ENCODE data around the gene ZNF33B.
"Not testable (repeated sequence)": the region's sequence is repeated elsewhere in the genome, so short reads cannot be mapped to it uniquely, and the experiment has no call there.

Gene ZNF33B

DNA sequence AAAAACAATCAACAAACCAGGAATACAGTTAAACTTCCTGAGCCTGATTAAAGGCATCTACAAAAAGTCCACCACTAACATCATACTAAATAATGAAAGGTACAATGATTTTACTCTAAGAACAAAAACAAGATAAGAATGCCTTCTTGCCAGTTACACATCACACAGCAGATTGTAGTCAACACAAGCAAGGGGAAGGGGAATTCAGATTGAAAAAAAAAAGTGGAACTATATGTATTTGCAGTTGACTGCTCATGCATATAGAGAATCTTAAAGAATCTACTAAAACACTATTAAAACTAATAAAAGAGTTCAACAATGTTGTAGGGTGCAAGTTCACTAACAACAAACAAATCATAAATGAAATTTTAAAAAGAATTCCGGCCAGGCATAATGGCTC, 28.5 kb downstream of the ZNF33B start:
- FAIRE-seq: no peak

DNA sequence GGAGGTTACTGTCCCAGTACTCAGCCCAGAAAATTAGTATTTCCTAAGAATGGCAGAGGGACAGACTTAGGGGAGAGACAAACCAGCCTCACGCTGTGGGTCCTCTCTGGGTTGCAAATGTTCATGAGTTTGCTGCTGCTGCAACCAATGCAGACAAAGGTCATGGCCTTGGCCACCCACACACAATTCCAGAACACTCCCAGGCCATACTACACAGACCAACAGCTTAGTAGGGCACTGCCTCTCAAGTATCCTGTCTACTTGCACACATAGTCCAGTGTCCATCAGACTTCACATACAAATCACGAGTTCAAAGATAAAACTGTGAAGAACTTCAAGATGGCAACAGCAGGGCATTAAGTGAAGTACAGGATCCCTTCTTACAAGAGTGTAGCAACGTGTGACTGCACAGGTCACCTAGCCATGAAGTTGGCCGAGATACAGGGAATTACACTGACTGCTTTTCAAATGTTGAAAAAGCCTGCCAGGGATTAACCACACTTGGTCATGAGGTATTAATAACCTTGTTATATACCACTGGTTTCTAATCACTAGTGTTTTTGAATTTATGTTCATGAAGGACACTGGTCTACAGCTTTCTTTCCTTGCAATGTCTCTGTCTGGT, 40.0 kb downstream of the ZNF33B start:
- no peak for FAIRE-seq

GRCh38 chr10:42596196-42596595, 42.2 kb downstream of the ZNF33B start:
- no peak for FAIRE-seq

GRCh38 chr10:42594246-42594650, 44.1 kb downstream of the ZNF33B start:
- FAIRE-seq: no peak

DNA sequence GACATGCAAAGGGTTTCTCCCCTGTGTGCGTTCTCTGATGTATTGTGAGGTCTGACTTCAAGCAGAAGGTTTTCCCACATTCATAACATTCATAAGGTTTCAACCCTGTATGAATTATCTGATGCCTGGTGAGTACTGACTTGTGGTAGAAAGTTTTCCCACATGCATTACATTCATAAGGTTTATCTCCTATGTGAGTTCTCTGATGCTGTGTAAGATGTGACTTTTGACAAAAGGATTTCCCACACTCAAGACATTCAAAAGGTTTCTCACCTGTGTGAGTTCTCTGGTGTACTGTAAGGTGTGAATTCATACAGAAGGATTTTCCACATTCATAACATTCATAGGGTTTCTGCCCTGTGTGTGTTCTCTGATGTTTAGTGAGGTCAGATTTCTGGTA, 45.1 kb downstream of the ZNF33B start:
- no peak for FAIRE-seq

DNA sequence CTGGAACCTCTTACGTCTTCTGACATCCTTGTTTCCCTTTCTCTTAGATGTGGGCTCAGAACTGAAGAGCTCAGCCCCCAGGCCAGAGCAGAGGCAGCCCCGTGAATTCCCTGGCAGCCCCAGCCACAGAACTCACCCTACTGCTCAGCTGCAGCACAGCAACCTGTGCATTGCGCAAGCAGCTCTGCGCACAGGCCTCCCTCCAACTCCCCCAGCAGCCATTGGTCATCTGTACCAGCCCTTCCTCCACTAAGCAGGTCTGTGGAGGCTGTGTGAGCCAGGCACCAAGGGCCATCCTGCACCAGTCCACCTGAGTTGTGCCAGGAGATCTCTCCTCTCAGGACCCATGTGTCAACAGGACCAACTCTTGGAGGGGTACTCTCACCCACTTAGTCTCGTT, 54.5 kb downstream of the ZNF33B start:
- FAIRE-seq: no peak

GRCh38 chr10:42578019-42578418, 60.4 kb downstream of the ZNF33B start:
- FAIRE-seq: no peak

- FAIRE-seq: no peak
Observed at GRCh38 chr10:42576338-42576737, 62.0 kb downstream of the ZNF33B start.

DNA sequence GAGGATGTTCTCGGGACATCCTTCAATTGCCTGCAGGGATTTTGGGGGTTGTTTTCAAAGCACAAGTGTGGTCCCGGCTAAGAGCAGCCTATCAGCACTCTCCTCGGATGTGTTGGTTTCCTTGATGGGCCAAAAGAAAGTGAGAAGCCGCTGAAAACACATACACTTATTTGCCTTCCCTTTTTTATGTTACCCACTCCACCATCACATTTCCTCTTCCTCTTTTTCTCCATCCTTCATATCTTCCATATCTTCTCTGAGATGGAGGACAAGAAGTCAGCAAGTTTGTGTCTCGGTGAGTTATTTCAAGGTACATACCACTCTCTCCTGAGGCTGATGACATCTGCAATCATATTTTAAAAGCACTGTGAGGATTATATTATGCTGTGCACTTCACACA, 64.0 kb downstream of the ZNF33B start:
- no peak for FAIRE-seq

- no peak for FAIRE-seq
Observed at GRCh38 chr10:42556931-42557330, 81.4 kb downstream of the ZNF33B start.

DNA sequence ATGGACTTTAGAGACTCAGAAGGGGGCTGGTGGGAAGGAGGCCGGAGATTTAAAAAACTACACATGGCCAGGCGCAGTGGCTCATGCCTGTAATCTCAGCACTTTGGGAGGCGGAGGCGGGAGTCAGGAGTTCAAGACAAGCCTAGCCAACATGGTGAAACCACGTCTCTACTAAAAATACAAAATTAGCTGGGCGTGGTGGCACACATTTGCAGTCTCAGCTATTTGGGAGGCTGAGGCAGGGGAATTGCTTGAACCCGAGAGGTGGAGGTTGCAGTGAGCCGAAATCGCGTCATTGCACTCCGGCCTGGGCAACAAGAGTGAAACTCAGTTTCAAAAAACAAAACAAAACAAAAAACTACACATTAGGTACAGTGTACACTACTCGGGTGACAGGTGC, 84.8 kb downstream of the ZNF33B start:
- not testable (repeated sequence) for FAIRE-seq

- FAIRE-seq: no peak
Observed at GRCh38 chr10:42553064-42553407, 85.3 kb downstream of the ZNF33B start.

GRCh38 chr10:42552188-42553063, 85.9 kb downstream of the ZNF33B start:
- peak; percentile 98 for FAIRE-seq

GRCh38 chr10:42551582-42552187, 86.7 kb downstream of the ZNF33B start:
- no peak for FAIRE-seq

GRCh38 chr10:42549851-42550250, 88.5 kb downstream of the ZNF33B start:
- FAIRE-seq: no peak

- no peak for FAIRE-seq
Observed at GRCh38 chr10:42548254-42548653, 90.1 kb downstream of the ZNF33B start.

- FAIRE-seq: no peak
Observed at GRCh38 chr10:42544945-42545344, 93.4 kb downstream of the ZNF33B start.

DNA sequence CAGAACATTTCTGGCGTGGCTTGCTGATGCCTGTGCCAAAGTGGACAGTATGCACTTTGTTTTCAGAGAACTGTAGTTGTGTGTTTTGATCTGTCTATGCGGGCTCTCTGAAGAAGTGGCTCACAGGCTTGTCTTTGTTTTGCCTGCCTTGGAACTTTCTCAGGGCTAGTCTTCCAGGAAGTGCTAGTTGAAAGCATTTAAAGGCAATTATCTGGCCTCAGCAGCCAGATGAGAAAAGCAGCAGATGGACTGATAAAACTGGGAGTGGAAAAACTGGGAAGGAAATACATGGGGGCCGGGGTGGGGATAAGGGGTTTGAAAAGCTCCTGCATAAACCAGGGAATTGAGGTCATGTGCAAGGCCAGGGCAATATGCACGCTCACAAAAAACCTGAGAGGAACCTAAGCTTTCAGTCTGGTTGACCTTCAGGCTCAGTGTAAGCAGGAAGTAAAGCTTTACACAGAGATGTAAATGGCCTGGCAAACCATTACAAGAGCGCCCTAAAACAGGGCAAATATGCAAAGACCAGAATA, 94.5 kb downstream of the ZNF33B start:
- FAIRE-seq: no peak

Data from A204.1 (cell line).